Breast epithelium (tissue), 4 donors: ENCODE results near the gene FHOD1. TPM values are rescaled to one million over a fixed set of nuclear protein-coding genes. Genes with fewer than 3 reads are reported as not detected.

Experiments
- DNase-seq, 2 donors: peaks; one replicate each; pipeline ENCODE4 v3.0.0-alpha.2; 2019; ENCODE audit warnings: low spot score in 2 of 2
- H3K27ac ChIP-seq, 2 donors: fragments of 200-600 bp; sonication (generic) in 1 of 2; one replicate each; pipeline ENCODE4 v1.5.1; 2016 to 2019; ENCODE audit warnings: mild to moderate bottlenecking in 1 of 2
- H3K27me3 ChIP-seq, 2 donors: fragments of 200-600 bp; sonication (generic) in 1 of 2; one replicate each; pipeline versions ENCODE4 v1.5.1 to v1.6.0; 2017 to 2019; ENCODE audit warnings: control low read depth in 1 of 2, mild to moderate bottlenecking in 1 of 2
- H3K36me3 ChIP-seq: fragments of 200-600 bp; one replicate; pipeline ENCODE4 v1.5.1; 2019
- H3K4me1 ChIP-seq, 2 donors: fragments of 200-600 bp; sonication (generic); one replicate each; pipeline ENCODE4 v1.5.1; 2016 to 2019; ENCODE audit warnings: control low read depth in 1 of 2
- H3K4me3 ChIP-seq, 3 donors: fragments of 200-600 bp; sonication (generic); 1 replicate in 2 of 3; 2 replicates in 1 of 3; pipeline ENCODE4 v1.5.1; 2016 to 2019; ENCODE audit warnings: mild to moderate bottlenecking in 3 of 3, moderate library complexity in 2 of 3
- H3K9me3 ChIP-seq, 2 donors: fragments of 200-600 bp; sonication (generic) in 1 of 2; one replicate each; pipeline ENCODE4 v1.5.1; 2016 to 2019; ENCODE audit warnings: control low read depth in 1 of 2
- CTCF ChIP-seq, 3 donors: fragments of 450-650 bp; IDR thresholded peaks; one replicate each; pipeline ENCODE4 v1.5.1; 2016 to 2017; ENCODE audit warnings: antibody characterized with exemption in 3 of 3, mild to moderate bottlenecking in 3 of 3, moderate library complexity in 3 of 3
- POLR2A ChIP-seq: fragments of 450-650 bp; IDR thresholded peaks from one replicate; pipeline ENCODE4 v1.6.1; 2016; ENCODE audit warnings: antibody characterized with exemption, mild to moderate bottlenecking, moderate library complexity
- POLR2AphosphoS5 ChIP-seq, 3 donors: sonication (generic); formaldehyde crosslinking; IDR thresholded peaks; one replicate each; pipeline ENCODE4 v1.6.1; 2017; ENCODE audit warnings: antibody characterized with exemption in 3 of 3
- intact Hi-C: fragments of 100-400 bp; cut with DNase I; formaldehyde crosslinking; loops from one replicate; pipeline ENCODE4 v1.15.1; 2023; ENCODE audit warnings: low total_unique reads
- total RNA-seq, 3 donors: library from RNA; depleted of rRNA; stranded (reverse); fragments of >200 nt; gene quantifications; one replicate each; pipeline ENCODE4 v1.1.0, GENCODE V29; 2016

Gene FHOD1
- total RNA-seq, 3 donors from 2014 or later, result 19.3 to 25.9 (median 22.6) TPM

- no peak overlapping the region for H3K4me3 ChIP-seq
- no peak for TF ChIP-seq CTCF (IDR thresholded peaks at IDR 0.05)
- no peak for TF ChIP-seq POLR2A
- TF ChIP-seq POLR2AphosphoS5 (IDR thresholded peaks at IDR 0.05), result no peak
- no peak overlapping the region for H3K27ac ChIP-seq
- H3K9me3 ChIP-seq, result no peaks in the 10 kb centered on the region
- intact Hi-C loops, result no loop called here
- no peak for DNase-seq
- H3K27me3 ChIP-seq, result no peaks in the 10 kb centered on the region
- H3K4me1 ChIP-seq, result no peaks in the 10 kb centered on the region
- no peaks in the 10 kb centered on the region for H3K36me3 ChIP-seq
These were observed 44.2 kb upstream of the FHOD1 start for GRCh38 chr16:67291461-67291860.

- no peaks in the 10 kb centered on the region for H3K36me3 ChIP-seq
- intact Hi-C loops, result no loop called here
These were observed 40.7 kb upstream of the FHOD1 start for GRCh38 chr16:67287960-67288359.

GRCh38 chr16:67286441-67287235, 39.4 kb upstream of the FHOD1 start:
- TF ChIP-seq POLR2A, result no peak
- no peak for TF ChIP-seq CTCF (IDR thresholded peaks at IDR 0.05)
- no peak for TF ChIP-seq POLR2AphosphoS5 (IDR thresholded peaks at IDR 0.05)
- Histone ChIP-seq H3K27me3 (no peaks in the 10 kb centered on the region), H3K36me3 (no peaks in the 10 kb centered on the region), H3K4me3 (no peak overlapping the region), H3K27ac (no peak overlapping the region), H3K9me3 (no peaks in the 10 kb centered on the region), H3K4me1 (no peaks in the 10 kb centered on the region)
- DNase-seq, result no peak
- intact Hi-C loops, result no loop called here

More at GRCh38 chr16:67287960-67288359, 40.7 kb upstream of the FHOD1 start:
- TF ChIP-seq POLR2A (no peak), POLR2AphosphoS5 (IDR thresholded peaks at IDR 0.05) (no peak), CTCF (IDR thresholded peaks at IDR 0.05) (no peak)
- H3K4me3 ChIP-seq, result no peak overlapping the region
- no peaks in the 10 kb centered on the region for H3K9me3 ChIP-seq
- H3K4me1 ChIP-seq, result no peaks in the 10 kb centered on the region
- no peak for DNase-seq
- no peaks in the 10 kb centered on the region for H3K27me3 ChIP-seq
- no peak overlapping the region for H3K27ac ChIP-seq

- TF ChIP-seq POLR2A (no peak), CTCF (IDR thresholded peaks at IDR 0.05) (peak; percentile 25 to 54 (median 33))
- Histone ChIP-seq H3K27ac (peak overlapping the region in 1 of 2 donors; percentile 17), H3K9me3 (no peaks in the 10 kb centered on the region), H3K4me3 (no peak overlapping the region), H3K36me3 (no peaks in the 10 kb centered on the region), H3K4me1 (peaks cover 0 to 2% of the 10 kb centered on the region in 2 donors), H3K27me3 (no peaks in the 10 kb centered on the region)
- DNase-seq, result peak in 1 of 2 donors; percentile 61
- intact Hi-C loops, result loop anchor here (5.0 kb wide), 1 partner anchor 383 kb away; no protein-coding TSS in a partner anchor
These were observed 37.7 kb upstream of the FHOD1 start for GRCh38 chr16:67284699-67285646.
